LoVo (cell line): ENCODE results near the gene NTN5.
"Not testable (repeated sequence)": the region's sequence is repeated elsewhere in the genome, so short reads cannot be mapped to it uniquely, and the experiment has no call there.

Source experiments
- DNase-seq: peaks from one replicate; pipeline ENCODE4 v3.0.0-alpha.2; 2016; ENCODE audit warnings: low spot score

NTN5 gene

GRCh38 chr19:48672994-48673393, at the start of gene NTN5:
Gene NTN5 (minus strand): TSS chr19:48673017. CDS start chr19:48670986, 2,031 bp downstream.
- DNase-seq, result no peak

GRCh38 chr19:48722196-48722708, 49.4 kb upstream of the NTN5 start:
- DNase-seq, result no peak

- peak; percentile 98 for DNase-seq
These were observed 47.9 kb upstream of the NTN5 start for GRCh38 chr19:48720613-48721296.

- no peak for DNase-seq
These were observed 47.4 kb upstream of the NTN5 start for GRCh38 chr19:48720251-48720612.

- DNase-seq, result no peak
These were observed 46.7 kb upstream of the NTN5 start, which contains the start of gene MAMSTR for GRCh38 chr19:48719263-48720171. Gene MAMSTR (minus strand): TSS chr19:48719725. CDS start chr19:48719031, 694 bp downstream.

GRCh38 chr19:48718711-48719231, 46.0 kb upstream of the NTN5 start:
- DNase-seq, result no peak

- DNase-seq, result not testable (repeated sequence)
These were observed 45.3 kb upstream of the NTN5 start for GRCh38 chr19:48718106-48718505.

GRCh38 chr19:48716562-48717291, 43.9 kb upstream of the NTN5 start:
- DNase-seq, result no peak

- DNase-seq, result no peak
These were observed 42.9 kb upstream of the NTN5 start for GRCh38 chr19:48715681-48716171.

- no peak for DNase-seq
These were observed 42.2 kb upstream of the NTN5 start for GRCh38 chr19:48714759-48715675.

GRCh38 chr19:48713864-48714755, 41.3 kb upstream of the NTN5 start:
- DNase-seq, result peak; percentile 98

- DNase-seq, result peak; percentile 24
These were observed 40.4 kb upstream of the NTN5 start for GRCh38 chr19:48713041-48713863.

GRCh38 chr19:48711106-48711662, 38.4 kb upstream of the NTN5 start:
- no peak for DNase-seq

GRCh38 chr19:48708471-48708870, 35.7 kb upstream of the NTN5 start:
- DNase-seq, result no peak

- no peak for DNase-seq
These were observed 32.6 kb upstream of the NTN5 start for GRCh38 chr19:48705431-48705830.

- DNase-seq, result no peak
These were observed 30.5 kb upstream of the NTN5 start for GRCh38 chr19:48703316-48703715.

GRCh38 chr19:48702701-48703100, 29.9 kb upstream of the NTN5 start:
- no peak for DNase-seq

GRCh38 chr19:48698046-48698445, 25.2 kb upstream of the NTN5 start:
- peak; percentile 53 for DNase-seq
